Fibroblast of mammary gland (primary cell): ENCODE results near the gene PPDPF.
A peak's percentile ranks its signal among the peaks of the same experiment; 100 is the strongest.

Experiments used
- DNase-seq: peaks from one replicate; pipeline ENCODE4 v3.0.0-alpha.2; 2010; ENCODE audit warnings: low read depth
- H3K4me3 ChIP-seq: 2 replicates; pipeline ENCODE4 v1.5.1; 2011; ENCODE audit warnings: low read depth, mild to moderate bottlenecking, low read length, moderate library complexity; ENCODE audit not compliant: control insufficient read depth
- TF ChIP-seq, protein P1 (sequence below): conservative IDR thresholded peaks from 2 replicates; pipeline ENCODE4 v1.5.1; 2011; ENCODE audit warnings: low read depth, low read length, inconsistent platforms; ENCODE audit not compliant: control insufficient read depth, insufficient read depth

PPDPF gene

DNA sequence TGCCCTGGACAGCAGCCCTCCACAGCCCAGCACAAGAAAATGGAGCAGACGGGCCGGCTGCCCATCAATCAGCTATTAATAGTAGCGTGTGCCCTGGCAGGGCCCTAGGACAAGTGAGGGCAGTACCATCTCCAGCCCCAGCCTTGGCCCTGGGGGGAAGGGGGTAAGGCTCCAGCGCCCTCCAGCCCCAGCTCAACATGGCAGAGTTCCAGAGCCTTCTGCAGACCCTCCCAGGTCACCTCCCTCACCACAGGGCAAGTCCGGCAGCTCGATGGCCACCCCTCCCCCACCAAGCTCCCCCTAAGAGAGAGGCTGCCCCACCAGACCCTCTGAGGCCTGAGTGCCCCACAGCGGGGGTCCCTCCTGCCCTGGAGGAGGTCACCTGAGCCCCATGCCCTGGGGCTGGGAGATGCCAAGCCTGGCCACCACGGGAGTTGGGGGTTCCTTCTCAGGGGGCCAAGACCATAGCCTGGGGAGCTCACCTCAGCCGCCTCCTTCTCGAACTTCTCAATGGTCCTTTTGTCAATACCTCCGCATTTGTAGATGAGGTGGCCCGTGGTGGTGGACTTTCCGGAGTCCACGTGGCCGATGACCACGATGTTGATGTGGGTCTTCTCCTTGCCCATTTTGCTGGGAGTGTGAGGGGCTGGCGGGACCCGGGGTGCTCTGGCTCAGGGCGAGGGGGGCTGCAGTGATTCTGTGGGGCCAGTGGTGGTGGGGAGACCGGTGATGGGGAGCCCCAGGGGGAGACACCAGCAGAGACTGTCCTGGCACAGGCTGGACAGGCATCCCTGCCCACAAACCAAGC lies 23.2 kb upstream of the PPDPF start:
- no peak overlapping the region for H3K4me3 ChIP-seq
- TF ChIP-seq, protein P1, sequence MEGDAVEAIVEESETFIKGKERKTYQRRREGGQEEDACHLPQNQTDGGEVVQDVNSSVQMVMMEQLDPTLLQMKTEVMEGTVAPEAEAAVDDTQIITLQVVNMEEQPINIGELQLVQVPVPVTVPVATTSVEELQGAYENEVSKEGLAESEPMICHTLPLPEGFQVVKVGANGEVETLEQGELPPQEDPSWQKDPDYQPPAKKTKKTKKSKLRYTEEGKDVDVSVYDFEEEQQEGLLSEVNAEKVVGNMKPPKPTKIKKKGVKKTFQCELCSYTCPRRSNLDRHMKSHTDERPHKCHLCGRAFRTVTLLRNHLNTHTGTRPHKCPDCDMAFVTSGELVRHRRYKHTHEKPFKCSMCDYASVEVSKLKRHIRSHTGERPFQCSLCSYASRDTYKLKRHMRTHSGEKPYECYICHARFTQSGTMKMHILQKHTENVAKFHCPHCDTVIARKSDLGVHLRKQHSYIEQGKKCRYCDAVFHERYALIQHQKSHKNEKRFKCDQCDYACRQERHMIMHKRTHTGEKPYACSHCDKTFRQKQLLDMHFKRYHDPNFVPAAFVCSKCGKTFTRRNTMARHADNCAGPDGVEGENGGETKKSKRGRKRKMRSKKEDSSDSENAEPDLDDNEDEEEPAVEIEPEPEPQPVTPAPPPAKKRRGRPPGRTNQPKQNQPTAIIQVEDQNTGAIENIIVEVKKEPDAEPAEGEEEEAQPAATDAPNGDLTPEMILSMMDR, result no peak
- DNase-seq, result no peak

DNA sequence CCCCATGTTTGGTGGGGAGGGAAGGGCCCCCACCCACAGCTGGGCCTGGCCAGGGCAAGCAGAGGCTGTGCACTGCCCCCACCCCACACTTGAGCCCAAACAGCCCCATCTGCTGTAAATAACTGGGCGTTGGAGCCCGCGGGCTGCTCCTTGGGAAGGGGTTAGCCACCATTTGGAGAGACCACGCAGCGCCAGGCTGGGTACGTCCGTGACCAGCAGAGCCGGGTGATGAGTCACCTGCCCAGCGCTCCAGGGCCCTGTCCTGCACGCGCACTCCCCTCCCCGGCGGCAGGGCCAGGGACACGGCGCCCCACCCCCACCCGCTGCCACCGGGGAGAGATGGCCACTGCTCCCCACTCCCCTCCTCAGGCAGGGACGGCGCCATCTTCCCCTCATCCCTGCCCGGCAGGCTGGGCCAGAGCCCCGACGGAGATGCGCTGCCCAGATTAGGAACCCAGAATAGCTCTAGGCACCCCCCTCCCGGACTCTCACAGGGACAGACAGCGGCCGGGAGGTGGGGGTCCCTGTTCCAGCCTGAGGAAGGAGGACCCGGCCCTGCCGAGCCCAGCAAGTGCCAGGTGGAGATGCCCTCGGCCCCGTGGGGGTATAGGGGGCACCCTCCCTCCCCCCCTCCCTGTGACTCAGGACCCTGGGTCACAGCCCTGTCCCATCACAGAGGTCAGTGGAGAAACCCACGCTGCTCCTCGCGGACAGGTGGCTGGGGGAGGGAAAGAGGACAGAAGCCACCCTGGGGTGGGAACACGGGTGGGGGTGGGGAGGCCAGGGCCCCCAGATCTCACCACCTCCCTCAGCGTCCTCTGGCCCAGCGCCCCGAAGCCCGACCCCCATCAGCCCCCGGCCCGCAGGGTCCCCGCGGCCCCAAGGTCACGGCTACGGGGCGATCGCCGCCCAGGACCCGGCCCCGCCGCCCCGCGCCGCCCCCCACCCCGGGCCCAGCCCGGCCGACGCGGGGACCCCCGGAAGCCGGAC lies 22.3 kb upstream of the PPDPF start:
- TF ChIP-seq, protein P1, result no peak
- peak; percentile 23 for DNase-seq
- no peak overlapping the region for H3K4me3 ChIP-seq

DNA sequence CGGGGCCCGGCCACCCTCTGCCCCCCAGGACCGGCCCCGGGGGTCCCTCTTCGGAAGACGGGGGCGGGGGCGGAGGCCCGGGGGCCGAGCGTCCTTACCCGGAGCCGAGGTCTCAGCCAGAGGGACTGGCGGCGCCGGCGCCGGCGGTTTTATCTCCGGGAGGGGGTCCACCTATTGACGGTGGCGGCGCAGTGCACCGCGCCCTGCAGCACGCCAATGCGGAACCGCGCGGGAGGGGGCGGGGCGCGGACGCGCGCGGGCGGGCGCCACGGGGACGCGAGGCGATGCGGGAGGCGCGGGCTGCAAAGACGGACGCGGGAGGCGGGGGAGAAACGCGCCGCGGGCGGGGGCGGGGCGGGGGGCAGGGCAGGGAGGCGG lies 21.6 kb upstream of the PPDPF start, which contains the start of gene EEF1A2:
EEF1A2 (minus strand) TSS at position 124 of the 378 bp plus-strand sequence. CDS start 1,320 bp downstream, outside the sequence.
- no peak within 1 kb of the TSS for H3K4me3 ChIP-seq
- TF ChIP-seq, protein P1, result no peak
- DNase-seq, result no peak

DNA sequence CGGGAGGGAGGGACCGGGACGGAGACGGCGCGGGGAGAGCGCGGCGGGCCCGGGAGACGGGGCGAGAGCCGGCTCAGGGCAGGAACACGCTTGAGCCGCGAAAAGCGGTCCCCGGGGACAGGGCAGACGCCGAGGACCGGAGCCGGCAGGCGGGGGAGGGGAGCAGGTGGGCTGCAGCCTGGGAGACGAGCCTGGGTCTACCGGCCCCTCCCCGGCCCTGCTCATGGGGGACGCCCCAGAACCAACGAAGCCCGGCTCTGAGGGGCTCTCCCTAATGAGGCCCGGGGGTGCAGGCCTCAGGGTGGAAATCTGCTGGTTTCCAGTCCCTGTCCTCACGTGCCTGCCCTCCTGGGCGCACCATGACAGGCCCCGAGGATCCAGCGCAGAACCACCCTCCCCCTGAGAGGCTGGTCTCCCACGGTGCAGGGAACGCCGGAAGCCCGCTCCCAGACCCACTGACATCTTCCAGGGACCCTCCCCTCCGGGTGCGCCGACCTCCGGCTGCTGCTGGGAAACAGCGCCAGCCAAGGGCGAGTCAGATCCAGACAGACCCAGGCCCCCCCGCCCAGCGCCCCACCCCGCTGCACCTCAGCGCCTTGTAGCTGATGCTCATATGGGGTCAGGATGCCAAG lies 21.1 kb upstream of the PPDPF start:
- no peak for DNase-seq
- TF ChIP-seq, protein P1, result no peak
- no peak overlapping the region for H3K4me3 ChIP-seq

DNA sequence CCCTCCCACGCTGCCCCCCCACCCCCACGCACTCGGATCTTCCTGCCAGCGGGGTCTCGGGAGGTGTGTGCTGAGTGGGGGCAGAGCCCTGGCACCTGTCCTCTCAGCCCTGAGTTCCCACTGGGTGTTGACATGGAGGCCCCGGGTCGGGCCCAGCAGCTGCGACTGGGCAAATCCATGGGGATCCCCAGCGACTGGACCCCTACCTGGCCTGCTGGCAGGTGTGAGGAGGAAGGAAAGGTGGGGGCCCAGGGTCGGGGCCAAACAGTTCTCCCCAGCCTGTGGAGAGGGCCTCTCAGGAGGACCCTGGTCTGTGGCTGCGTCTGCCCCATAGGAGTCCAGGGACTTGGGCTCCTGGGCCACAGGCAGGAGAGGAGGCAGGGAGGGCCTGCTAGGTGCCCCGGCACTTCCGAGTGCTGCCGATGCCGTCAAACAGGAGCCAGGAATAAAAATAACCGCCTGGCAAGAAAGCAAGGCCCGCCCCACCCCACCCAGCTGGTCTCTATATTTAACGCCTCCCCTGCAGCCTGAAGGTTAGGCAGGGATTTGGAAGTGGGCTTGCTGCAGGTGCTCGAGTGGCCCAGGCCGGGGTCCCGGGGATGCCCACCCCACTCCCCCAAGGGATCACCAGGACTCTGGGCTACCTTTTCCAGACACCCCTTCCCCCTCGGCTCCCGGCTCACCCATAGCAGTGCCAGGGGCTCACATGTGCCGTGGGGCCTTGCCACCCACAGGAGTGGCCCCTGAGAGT lies 20.2 kb upstream of the PPDPF start:
- no peak overlapping the region for H3K4me3 ChIP-seq
- no peak for DNase-seq
- TF ChIP-seq, protein P1, result no peak
